Thyroid gland (tissue), 4 donors: ENCODE data around the gene BLTP3A. TPM values are rescaled to one million over a fixed set of nuclear protein-coding genes. Genes with fewer than 3 reads are reported as not detected.
"Not testable (repeated sequence)": the region's sequence is repeated elsewhere in the genome, so short reads cannot be mapped to it uniquely, and the experiment has no call there.

ENCODE experiments used
- DNase-seq, 2 donors: peaks; one replicate each; pipeline ENCODE4 v3.0.0-alpha.2; 2019
- H3K27ac ChIP-seq, 3 donors: fragments of 200-600 bp; sonication (generic); 1 replicate in 2 of 3; 2 replicates in 1 of 3; pipeline ENCODE4 v1.5.1; 2016 to 2019; ENCODE audit warnings: mild to moderate bottlenecking in 1 of 3, moderate library complexity in 1 of 3
- H3K27me3 ChIP-seq: fragments of 200-600 bp; sonication (generic); one replicate; pipeline ENCODE4 v1.5.1; 2019
- H3K36me3 ChIP-seq, 2 donors: fragments of 200-600 bp; sonication (generic); one replicate each; pipeline ENCODE4 v1.5.1; 2016 to 2019
- H3K4me1 ChIP-seq, 2 donors: fragments of 200-600 bp; sonication (generic); one replicate each; pipeline ENCODE4 v1.5.1; 2017 to 2019
- H3K4me3 ChIP-seq, 3 donors: fragments of 200-600 bp; sonication (generic); replicated peaks in 1 of 3; 1 replicate in 2 of 3; 2 replicates in 1 of 3; pipeline ENCODE4 v1.5.1; 2016; ENCODE audit warnings: mild to moderate bottlenecking in 1 of 3
- H3K9me3 ChIP-seq: fragments of 200-600 bp; sonication (generic); one replicate; pipeline ENCODE4 v1.5.1; 2017
- CTCF ChIP-seq, 6 experiments: fragments of 200-600 bp in 3 of 6; fragments of 450-650 bp in 3 of 6; sonication (generic) in 3 of 6; IDR thresholded peaks; one replicate each; pipeline ENCODE4 v1.5.1; 2016 to 2019; ENCODE audit warnings: antibody characterized with exemption in 6 of 6, mild to moderate bottlenecking in 2 of 6, inconsistent platforms in 1 of 6, moderate library complexity in 1 of 6
- POLR2A ChIP-seq, 2 donors: fragments of 450-650 bp; IDR thresholded peaks; one replicate each; pipeline ENCODE4 v1.6.1; 2017; ENCODE audit warnings: antibody characterized with exemption in 2 of 2, mild to moderate bottlenecking in 2 of 2, moderate library complexity in 1 of 2
- WGBS, 2 donors: methylation state at CpG; one replicate each; pipeline ENCODE4 v1.1.5; 2017; 5-methylcytosine and 5-hydroxymethylcytosine counted together
- intact Hi-C: fragments of 100-400 bp; cut with DNase I; formaldehyde crosslinking; loops from one replicate; pipeline ENCODE4 v1.15.1; 2023
- total RNA-seq, 4 donors: library from RNA; depleted of rRNA; stranded (reverse); fragments of >200 nt; gene quantifications; one replicate each; pipeline ENCODE4 v1.2.3, GENCODE V29; 2016

BLTP3A gene
- total RNA-seq, 4 donors from 2014 or later: 12.6 to 19.5 (median 16.1) TPM

GRCh38 chr6:34795836-34796425, 4.0 kb downstream of the BLTP3A start:
- H3K36me3 ChIP-seq: no peaks in the 10 kb centered on the region
- no peak for TF ChIP-seq POLR2A (IDR thresholded peaks at IDR 0.05)
- TF ChIP-seq CTCF (IDR thresholded peaks at IDR 0.05): no peak
- H3K9me3 ChIP-seq: no peaks in the 10 kb centered on the region
- no peaks in the 10 kb centered on the region for H3K27me3 ChIP-seq
- no peak for DNase-seq
- 64 to 83% methylated on average over 2 of the region's 2 CpGs for whole genome bisulfite sequencing, 2 donors
- H3K4me1 ChIP-seq: peaks cover 0 to 19% of the 10 kb centered on the region in 2 donors
- H3K4me3 ChIP-seq: no peak overlapping the region
- H3K27ac ChIP-seq: no peak overlapping the region
- intact Hi-C loops: no loop called here

GRCh38 chr6:34798057-34798456, 6.2 kb downstream of the BLTP3A start:
- Histone ChIP-seq H3K36me3 (no peaks in the 10 kb centered on the region), H3K4me1 (peaks cover 0 to 15% of the 10 kb centered on the region in 2 donors), H3K27me3 (no peaks in the 10 kb centered on the region), H3K9me3 (no peaks in the 10 kb centered on the region), H3K4me3 (no peak overlapping the region), H3K27ac (no peak overlapping the region)
- 96 to 98% methylated on average over 3 of the region's 3 CpGs for WGBS, 2 donors
- intact Hi-C loops: no loop called here
- no peak for DNase-seq
- TF ChIP-seq POLR2A (IDR thresholded peaks at IDR 0.05) (no peak), CTCF (IDR thresholded peaks at IDR 0.05) (no peak)

GRCh38 chr6:34799547-34799946, 7.7 kb downstream of the BLTP3A start:
- Histone ChIP-seq H3K27ac (no peak overlapping the region), H3K4me1 (peaks cover 0 to 6% of the 10 kb centered on the region in 2 donors), H3K4me3 (no peak overlapping the region), H3K9me3 (no peaks in the 10 kb centered on the region), H3K27me3 (no peaks in the 10 kb centered on the region), H3K36me3 (no peaks in the 10 kb centered on the region)
- 92 to 97% methylated on average over 3 of the region's 3 CpGs for WGBS, 2 donors
- DNase-seq: no peak
- intact Hi-C loops: no loop called here
- no peak for TF ChIP-seq POLR2A (IDR thresholded peaks at IDR 0.05)
- TF ChIP-seq CTCF (IDR thresholded peaks at IDR 0.05): no peak

GRCh38 chr6:34804543-34804942, 12.7 kb downstream of the BLTP3A start:
- H3K27ac ChIP-seq: no peak overlapping the region
- H3K4me1 ChIP-seq: peaks cover 0 to 4% of the 10 kb centered on the region in 2 donors
- H3K9me3 ChIP-seq: no peaks in the 10 kb centered on the region
- no peak for DNase-seq
- intact Hi-C loops: no loop called here
- no peaks in the 10 kb centered on the region for H3K27me3 ChIP-seq
- no peaks in the 10 kb centered on the region for H3K36me3 ChIP-seq
- TF ChIP-seq POLR2A (IDR thresholded peaks at IDR 0.05) (no peak), CTCF (IDR thresholded peaks at IDR 0.05) (no peak)
- no peak overlapping the region for H3K4me3 ChIP-seq

GRCh38 chr6:34805074-34805473, 13.2 kb downstream of the BLTP3A start:
- H3K27me3 ChIP-seq, H3K4me3 ChIP-seq, intact Hi-C loops, H3K36me3 ChIP-seq, H3K4me1 ChIP-seq, H3K9me3 ChIP-seq, DNase-seq, H3K27ac ChIP-seq: not testable (repeated sequence)
- WGBS, 2 donors: 89 to 90% methylated on average over 6 of the region's 6 CpGs
